ENCODE results near the gene UPK3A.

GRCh38 chr22:45270095-45271020 lies 14.4 kb upstream of the UPK3A start:
- TF ChIP-seq POLR2AphosphoS5 (IDR thresholded peaks at IDR 0.05; ENCODE audit: low read depth, low read length) (no peak), FOXP2 (optimal IDR thresholded peaks at IDR 0.05; ENCODE audit: borderline replicate concordance, extremely low read depth, extremely low read length, insufficient read depth) (no peak)

Measured in PFSK-1 (cell line).